H1 (cell line): ENCODE results near the gene PRKCI. TPM values are rescaled to one million over a fixed set of nuclear protein-coding genes. Genes with fewer than 3 reads are reported as not detected.

ENCODE experiments used
- CTCF ChIA-PET: fragments of 300-600 bp; sonication (Branson Sonifier 250); formaldehyde crosslinking; loops from one replicate; lab custom pipeline; 2021; ENCODE audit not compliant: partially characterized antibody; lab: Charles Lee
- POLR2A ChIA-PET: fragments of 300-600 bp; sonication (Branson Sonifier 250); formaldehyde crosslinking; loops from one replicate; lab custom pipeline; 2021; ENCODE audit warnings: inconsistent platforms; ENCODE audit not compliant: partially characterized antibody; lab: Charles Lee
- DNase-seq, 2 experiments: peaks; one replicate each; pipeline versions ENCODE4 v3.0.0 to v3.0.0-alpha.2; 2010 to 2022; ENCODE audit warnings: low spot score in 2 of 2, low read depth in 1 of 2, mixed read lengths in 1 of 2
- FAIRE-seq: peaks from 2 replicates; lab custom pipeline; 2011; peaks lifted over from hg19 to GRCh38; lab: Jason Lieb, UNC
- H2AFZ ChIP-seq: 2 replicates; pipeline ENCODE4 v1.8.1; 2012; ENCODE audit warnings: low read length, inconsistent platforms
- H2AK5ac ChIP-seq: 2 replicates; pipeline ENCODE4 v1.6.1; 2013; ENCODE audit warnings: low read depth, low read length
- H2BK120ac ChIP-seq: replicated peaks from 2 replicates; pipeline ENCODE3; 2013; ENCODE audit warnings: low read depth, low read length, inconsistent platforms
- H2BK12ac ChIP-seq: 2 replicates; pipeline ENCODE4 v1.6.1; 2013; ENCODE audit warnings: low read depth, low read length
- H2BK15ac ChIP-seq: 2 replicates; pipeline ENCODE4 v1.6.1; 2013; ENCODE audit warnings: low read length
- H2BK20ac ChIP-seq: 2 replicates; pipeline ENCODE4 v1.6.1; 2013; ENCODE audit warnings: low read length
- H2BK5ac ChIP-seq: 2 replicates; pipeline ENCODE4 v1.6.1; 2013; ENCODE audit warnings: low read depth, low read length
- H3K14ac ChIP-seq: 2 replicates; pipeline ENCODE4 v1.6.1; 2013; ENCODE audit warnings: inconsistent platforms; ENCODE audit not compliant: insufficient read length
- H3K18ac ChIP-seq: 2 replicates; pipeline ENCODE4 v1.6.1; 2013; ENCODE audit warnings: low read length; ENCODE audit errors: extremely low read depth
- H3K23ac ChIP-seq: 2 replicates; pipeline ENCODE4 v1.6.1; 2013; ENCODE audit warnings: inconsistent platforms; ENCODE audit not compliant: insufficient read length
- H3K23me2 ChIP-seq: 2 replicates; pipeline ENCODE4 v1.6.1; 2013; ENCODE audit warnings: low read depth, low read length
- H3K27ac ChIP-seq: 2 replicates; pipeline ENCODE4 v1.6.1; 2011; ENCODE audit warnings: low read depth, low read length, inconsistent platforms
- H3K27me3 ChIP-seq, 4 experiments: replicated peaks in 1 of 4; 1 replicate in 1 of 4; 2 replicates in 3 of 4; pipeline versions ENCODE4 v1.6.1 to v1.8.1; 2011 to 2013; ENCODE audit warnings: low read length in 3 of 4, mild to moderate bottlenecking in 3 of 4, inconsistent platforms in 2 of 4, mixed read lengths in 2 of 4, moderate library complexity in 1 of 4; ENCODE audit not compliant: control insufficient read depth in 3 of 4, insufficient read depth in 3 of 4; ENCODE audit errors: extremely low read depth in 1 of 4
- H3K36me3 ChIP-seq, 4 experiments: 2 replicates each; pipeline versions ENCODE4 v1.6.1 to v1.8.1; 2011 to 2013; ENCODE audit warnings: mild to moderate bottlenecking in 4 of 4, low read length in 3 of 4, moderate library complexity in 2 of 4, control low read depth in 1 of 4, inconsistent platforms in 1 of 4; ENCODE audit not compliant: insufficient read depth in 4 of 4, control insufficient read depth in 2 of 4
- H3K4ac ChIP-seq: replicated peaks from 2 replicates; pipeline ENCODE3; 2013; ENCODE audit warnings: low read length, low read depth, mixed read lengths, inconsistent platforms; ENCODE audit not compliant: insufficient read length
- H3K4me1 ChIP-seq, 4 experiments: replicated peaks in 1 of 4; 1 replicate in 1 of 4; 2 replicates in 3 of 4; pipeline versions ENCODE4 v1.6.1 to v1.8.1; 2011 to 2013; ENCODE audit warnings: low read length in 3 of 4, inconsistent platforms in 2 of 4, mixed read lengths in 1 of 4; ENCODE audit not compliant: insufficient read depth in 4 of 4, control insufficient read depth in 3 of 4
- H3K4me2 ChIP-seq, 2 experiments: 2 replicates each; pipeline versions ENCODE4 v1.6.1 to v1.8.1; 2011 to 2013; ENCODE audit warnings: low read depth in 2 of 2, low read length in 2 of 2, control low read depth in 1 of 2, inconsistent platforms in 1 of 2, mild to moderate bottlenecking in 1 of 2; ENCODE audit not compliant: insufficient read depth in 1 of 2
- H3K4me3 ChIP-seq, 4 experiments: fragments of 200-600, 300-600 bp in 1 of 4; sonication (generic), shearing (Covaris generic), sonication (Bioruptor Twin) in 1 of 4; 2 replicates each; pipeline versions ENCODE4 v1.5.1 to v1.8.1; 2011 to 2016; ENCODE audit warnings: low read length in 4 of 4, low read depth in 3 of 4, control low read depth in 2 of 4, inconsistent platforms in 2 of 4, mild to moderate bottlenecking in 2 of 4, mixed read lengths in 1 of 4, moderate library complexity in 1 of 4; ENCODE audit not compliant: insufficient read depth in 2 of 4; ENCODE audit errors: extremely low read depth in 1 of 4
- H3K56ac ChIP-seq: replicated peaks from 2 replicates; pipeline ENCODE3; 2013; ENCODE audit warnings: low read depth, mild to moderate bottlenecking, mixed read lengths, low read length, inconsistent platforms; ENCODE audit not compliant: insufficient read length
- H3K79me1 ChIP-seq: 2 replicates; pipeline ENCODE4 v1.6.1; 2013; ENCODE audit warnings: low read depth, low read length, control low read depth
- H3K79me2 ChIP-seq, 2 experiments: 2 replicates each; pipeline versions ENCODE4 v1.6.1 to v1.8.1; 2012 to 2013; ENCODE audit warnings: low read length in 2 of 2, mild to moderate bottlenecking in 2 of 2, inconsistent platforms in 1 of 2; ENCODE audit not compliant: insufficient read depth in 2 of 2, control insufficient read depth in 1 of 2
- H3K9ac ChIP-seq, 4 experiments: replicated peaks in 1 of 4; 1 replicate in 1 of 4; 2 replicates in 3 of 4; pipeline versions ENCODE4 v1.6.1 to v1.8.1; 2011 to 2013; ENCODE audit warnings: low read depth in 3 of 4, low read length in 3 of 4, control low read depth in 2 of 4, mild to moderate bottlenecking in 2 of 4, moderate library complexity in 2 of 4, inconsistent platforms in 1 of 4; ENCODE audit errors: extremely low read depth in 1 of 4
- H3K9me3 ChIP-seq, 2 experiments: 2 replicates each; pipeline versions ENCODE4 v1.6.1 to v1.8.1; 2012 to 2013; ENCODE audit warnings: mild to moderate bottlenecking in 2 of 2, moderate library complexity in 2 of 2, control low read depth in 1 of 2, inconsistent platforms in 1 of 2, low read depth in 1 of 2, low read length in 1 of 2, mixed read lengths in 1 of 2; ENCODE audit not compliant: insufficient read depth in 2 of 2
- H4K20me1 ChIP-seq, 2 experiments: replicated peaks in 1 of 2; 2 replicates each; pipeline versions ENCODE3 to v1.8.1; 2011 to 2013; ENCODE audit warnings: inconsistent platforms in 2 of 2, low read length in 2 of 2, mild to moderate bottlenecking in 1 of 2; ENCODE audit not compliant: insufficient read depth in 2 of 2, control insufficient read depth in 1 of 2
- H4K5ac ChIP-seq: 2 replicates; pipeline ENCODE4 v1.6.1; 2013; ENCODE audit warnings: low read length, low read depth, mixed read lengths, inconsistent platforms; ENCODE audit not compliant: insufficient read length
- H4K8ac ChIP-seq: 2 replicates; pipeline ENCODE4 v1.8.0; 2013; ENCODE audit warnings: mild to moderate bottlenecking, moderate library complexity, low read length, inconsistent platforms; ENCODE audit not compliant: insufficient read depth; ENCODE audit errors: extremely low read depth
- H4K91ac ChIP-seq: replicated peaks from 2 replicates; pipeline ENCODE3; 2013; ENCODE audit warnings: low read length, mixed read lengths, inconsistent platforms; ENCODE audit not compliant: insufficient read length
- BRCA1 ChIP-seq: IDR thresholded peaks from 2 replicates; pipeline ENCODE4 v1.6.1; 2012; ENCODE audit warnings: low read depth, low read length, improper control_type of control experiment
- MAFK ChIP-seq: IDR thresholded peaks from 2 replicates; pipeline ENCODE4 v1.6.1; 2012; ENCODE audit warnings: low read depth, mild to moderate bottlenecking, improper control_type of control experiment, low read length
- NANOG ChIP-seq: IDR thresholded peaks from 2 replicates; pipeline ENCODE4 v1.6.1; 2011; ENCODE audit warnings: low read length, low read depth, mild to moderate bottlenecking, inconsistent platforms; ENCODE audit not compliant: insufficient read depth, poor library complexity, severe bottlenecking
- NRF1 ChIP-seq: IDR thresholded peaks from 2 replicates; pipeline ENCODE4 v1.6.1; 2011; ENCODE audit warnings: mild to moderate bottlenecking, low read depth, low read length, improper control_type of control experiment
- RFX5 ChIP-seq: IDR thresholded peaks from 2 replicates; pipeline ENCODE4 v1.6.1; 2011; ENCODE audit warnings: low read depth, low read length, improper control_type of control experiment, borderline replicate concordance
- TAF1 ChIP-seq: IDR thresholded peaks from 2 replicates; pipeline ENCODE4 v1.6.1; 2011; ENCODE audit warnings: mild to moderate bottlenecking, low read depth, low read length
- ZNF274 ChIP-seq: IDR thresholded peaks from 2 replicates; pipeline ENCODE4 v1.7.0; 2012; ENCODE audit warnings: low read length, borderline replicate concordance; ENCODE audit errors: extremely low read depth
- WGBS, 2 experiments: shearing (Covaris generic) in 1 of 2; methylation state at CpG; one replicate each; pipeline versions ENCODE4 v1.1.6 to v1.1.7; 2013 to 2015; ENCODE audit warnings: low lambda C conversion rate in 2 of 2, mixed read lengths in 2 of 2, inconsistent platforms in 1 of 2, low coverage in 1 of 2, missing lambda C conversion rate in 1 of 2; ENCODE audit not compliant: insufficient replicate concordance in 2 of 2, insufficient coverage in 1 of 2, insufficient read length in 1 of 2; ENCODE audit errors: extremely low coverage in 1 of 2, missing lambda C conversion rate in 1 of 2; 5-methylcytosine and 5-hydroxymethylcytosine counted together
- polyA plus RNA-seq, 7 experiments: library from polyadenylated mRNA; depleted of rRNA in 3 of 7; stranded (reverse) in 5 of 7; unstranded in 2 of 7; fragments of >200 nt in 5 of 7; fragments of 200-250 nt in 2 of 7; gene quantifications; 1 replicate in 5 of 7; 2 replicates in 1 of 7; 4 replicates in 1 of 7; pipeline versions ENCODE4 v1.2.1 to v1.2.3, GENCODE V29; 2011 to 2013; ENCODE audit warnings: missing spikeins in 2 of 7, mixed read lengths in 2 of 7
- total RNA-seq: library from RNA; stranded (reverse); fragmentation: NEBNext Ultra II Directional; extraction: Animal tissue kit (Norgen Biotek cat#: 25700); gene quantifications from 2 replicates; pipeline ENCODE4 v1.2.1, GENCODE V29; 2021
- TF ChIP-seq, protein P1 (sequence below), 3 experiments: IDR thresholded peaks; 1 replicate in 2 of 3; 2 replicates in 1 of 3; pipeline versions ENCODE4 v1.5.1 to v1.6.1; 2011; ENCODE audit warnings: low read length in 3 of 3, mild to moderate bottlenecking in 3 of 3, inconsistent platforms in 2 of 3, low read depth in 1 of 3, moderate library complexity in 1 of 3; ENCODE audit not compliant: insufficient read depth in 1 of 3; ENCODE audit errors: control extremely low read depth in 1 of 3

PRKCI gene
- total and polyA plus RNA-seq, 2 of the 8 experiments (the other 6 are each of a cell fraction or from before 2014, with no cell fraction given) = 24.3 to 100.0 TPM

DNA sequence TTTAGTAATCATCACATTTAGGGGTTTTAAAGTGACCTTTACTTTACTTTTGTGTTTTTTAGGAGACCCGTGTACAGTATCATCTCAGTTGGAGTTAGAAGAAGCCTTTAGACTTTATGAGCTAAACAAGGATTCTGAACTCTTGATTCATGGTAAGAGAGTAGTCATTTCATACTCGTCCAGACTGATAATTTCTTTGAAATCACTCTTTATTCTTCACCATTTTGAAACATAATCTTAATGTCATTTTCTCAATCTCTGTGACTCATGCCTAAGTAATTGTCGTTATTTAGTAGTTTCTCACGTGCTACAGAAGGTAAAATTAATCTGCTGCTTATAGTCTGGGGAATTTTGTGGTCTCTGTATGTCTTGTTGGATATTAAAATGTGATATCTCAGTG is 37.7 kb downstream of the PRKCI start:
- H3K79me2 ChIP-seq = peaks cover 0 to 30% of the 10 kb centered on the region in 2 experiments; a peak in 2 of 4 replicates
- no peak overlapping the region for H2BK120ac ChIP-seq
- no peak overlapping the region for H4K91ac ChIP-seq
- H3K4me1 ChIP-seq = peaks cover 0 to 8% (median 1%) of the 10 kb centered on the region in 4 experiments; a peak in 4 of 7 replicates
- no peak overlapping the region for H3K4me3 ChIP-seq
- H3K14ac ChIP-seq = no peak overlapping the region
- CTCF ChIA-PET = no interaction called here
- H3K27me3 ChIP-seq = no peaks in the 10 kb centered on the region
- WGBS, 2 experiments = 97% methylated on average over 4 of the region's 4 CpGs; no CpG with 5 or more reads in 1 of the 2 experiments
- no peak overlapping the region for H2BK12ac ChIP-seq
- DNase-seq (no peak), FAIRE-seq (no peak)
- no peaks in the 10 kb centered on the region for H3K9me3 ChIP-seq
- H3K4ac ChIP-seq = no peak overlapping the region
- no peak overlapping the region for H3K9ac ChIP-seq
- no peak overlapping the region for H2BK15ac ChIP-seq
- no peaks in the 10 kb centered on the region for H3K23me2 ChIP-seq
- H2AK5ac ChIP-seq = no peak overlapping the region
- H3K36me3 ChIP-seq = peaks cover 2 to 32% (median 10%) of the 10 kb centered on the region in 4 experiments; a peak in 4 of 8 replicates
- H3K23ac ChIP-seq = no peak overlapping the region
- H3K56ac ChIP-seq = no peak overlapping the region
- H4K20me1 ChIP-seq = no peaks in the 10 kb centered on the region
- H4K5ac ChIP-seq = no peak overlapping the region
- no peak overlapping the region for H4K8ac ChIP-seq
- H3K18ac ChIP-seq = no peak overlapping the region
- H3K79me1 ChIP-seq = no peaks in the 10 kb centered on the region
- no peak overlapping the region for H2BK20ac ChIP-seq
- H3K27ac ChIP-seq = no peak overlapping the region
- no peak overlapping the region for H3K4me2 ChIP-seq
- no peak overlapping the region for H2BK5ac ChIP-seq
- POLR2A ChIA-PET = interaction anchor here (0.6 kb wide), 1 partner anchor 47 kb away, joined by 3 read pairs; no protein-coding TSS in a partner anchor
- H2AFZ ChIP-seq = no peak overlapping the region
- TF ChIP-seq BRCA1 = no peak
- TF ChIP-seq ZNF274 = no peak
- TF ChIP-seq NRF1 = no peak
- TF ChIP-seq, protein P1, sequence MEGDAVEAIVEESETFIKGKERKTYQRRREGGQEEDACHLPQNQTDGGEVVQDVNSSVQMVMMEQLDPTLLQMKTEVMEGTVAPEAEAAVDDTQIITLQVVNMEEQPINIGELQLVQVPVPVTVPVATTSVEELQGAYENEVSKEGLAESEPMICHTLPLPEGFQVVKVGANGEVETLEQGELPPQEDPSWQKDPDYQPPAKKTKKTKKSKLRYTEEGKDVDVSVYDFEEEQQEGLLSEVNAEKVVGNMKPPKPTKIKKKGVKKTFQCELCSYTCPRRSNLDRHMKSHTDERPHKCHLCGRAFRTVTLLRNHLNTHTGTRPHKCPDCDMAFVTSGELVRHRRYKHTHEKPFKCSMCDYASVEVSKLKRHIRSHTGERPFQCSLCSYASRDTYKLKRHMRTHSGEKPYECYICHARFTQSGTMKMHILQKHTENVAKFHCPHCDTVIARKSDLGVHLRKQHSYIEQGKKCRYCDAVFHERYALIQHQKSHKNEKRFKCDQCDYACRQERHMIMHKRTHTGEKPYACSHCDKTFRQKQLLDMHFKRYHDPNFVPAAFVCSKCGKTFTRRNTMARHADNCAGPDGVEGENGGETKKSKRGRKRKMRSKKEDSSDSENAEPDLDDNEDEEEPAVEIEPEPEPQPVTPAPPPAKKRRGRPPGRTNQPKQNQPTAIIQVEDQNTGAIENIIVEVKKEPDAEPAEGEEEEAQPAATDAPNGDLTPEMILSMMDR (IDR thresholded peaks at IDR 0.05; ENCODE audit: control extremely low read depth in 1 of 3, insufficient read depth in 1 of 3, low read depth in 1 of 3, low read length in 3 of 3) = no peak
- no peak for TF ChIP-seq MAFK
- no peak for TF ChIP-seq TAF1
- no peak for TF ChIP-seq NANOG
- no peak for TF ChIP-seq RFX5
